HEK293 (cell line): ENCODE results near the gene KRTAP10-5.

Experiments
- KLF16 ChIP-seq: fragments of 450-650 bp; formaldehyde crosslinking; IDR thresholded peaks from 2 replicates; pipeline ENCODE4 v1.5.1; 2017; ENCODE audit warnings: missing biosample characterization, missing genetic modification characterization
- ZBTB17 ChIP-seq: fragments of 450-650 bp; formaldehyde crosslinking; IDR thresholded peaks from 2 replicates; pipeline ENCODE4 v1.5.1; 2016; ENCODE audit warnings: missing biosample characterization, missing genetic modification characterization
- ZBTB6 ChIP-seq: fragments of 450-650 bp; formaldehyde crosslinking; IDR thresholded peaks from 2 replicates; pipeline ENCODE4 v1.5.1; 2017; ENCODE audit warnings: missing biosample characterization, missing genetic modification characterization
- ZNF571 ChIP-seq: fragments of 450-650 bp; formaldehyde crosslinking; IDR thresholded peaks from 2 replicates; pipeline ENCODE4 v1.5.0; 2017; ENCODE audit warnings: missing biosample characterization, missing genetic modification characterization
- ZNF768 ChIP-seq: fragments of 450-650 bp; formaldehyde crosslinking; IDR thresholded peaks from 2 replicates; pipeline ENCODE4 v1.5.1; 2018; ENCODE audit warnings: missing biosample characterization, mild to moderate bottlenecking, missing genetic modification characterization
- ZSCAN23 ChIP-seq: fragments of 450-650 bp; formaldehyde crosslinking; IDR thresholded peaks from 2 replicates; pipeline ENCODE4 v1.5.1; 2016; ENCODE audit warnings: missing biosample characterization, missing genetic modification characterization
- TF ChIP-seq, protein P1 (sequence below): fragments of 450-650 bp; formaldehyde crosslinking; IDR thresholded peaks from 2 replicates; pipeline ENCODE4 v1.5.1; 2016; ENCODE audit warnings: missing biosample characterization, missing genetic modification characterization
- TF ChIP-seq, protein P2 (sequence below): fragments of 450-650 bp; formaldehyde crosslinking; IDR thresholded peaks from 2 replicates; pipeline ENCODE4 v1.5.1; 2016; ENCODE audit warnings: missing biosample characterization, missing genetic modification characterization

DNA sequence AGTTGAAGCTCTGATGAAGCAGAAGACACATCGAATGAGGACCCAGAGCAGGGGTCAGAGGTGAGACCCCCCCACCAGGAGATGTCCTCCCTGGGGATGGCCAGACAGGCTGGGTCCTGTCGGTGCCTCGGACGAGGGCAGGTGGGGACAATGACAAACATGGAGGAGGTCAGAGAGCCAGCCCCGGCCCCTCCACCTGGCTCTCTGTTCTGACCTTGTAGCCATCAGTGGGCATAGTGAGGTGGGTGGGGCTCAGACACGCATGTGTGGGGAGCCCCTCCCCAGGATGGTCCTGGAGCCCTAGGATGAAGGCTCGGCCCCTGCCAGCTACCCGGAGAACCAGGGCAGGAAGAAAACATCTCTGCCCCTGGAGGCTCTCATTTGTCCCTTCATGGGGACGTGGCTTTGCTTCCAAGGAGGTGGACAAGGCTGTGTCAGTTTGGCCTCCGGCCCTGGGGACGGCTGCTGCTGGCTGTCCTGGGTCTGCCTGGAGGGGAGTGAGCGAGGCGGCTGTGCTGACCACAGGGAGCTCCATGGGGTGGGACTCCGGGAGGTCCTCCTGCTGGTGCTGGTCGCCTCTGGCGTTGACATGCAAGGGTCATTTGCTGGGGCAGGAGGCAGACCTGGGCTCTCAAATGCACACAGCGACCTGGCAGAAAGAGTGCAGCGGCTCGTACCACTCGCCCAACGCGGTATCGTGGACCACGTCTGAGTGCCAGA lies 9.3 kb upstream of the KRTAP10-5 start:
- TF ChIP-seq, protein P1, sequence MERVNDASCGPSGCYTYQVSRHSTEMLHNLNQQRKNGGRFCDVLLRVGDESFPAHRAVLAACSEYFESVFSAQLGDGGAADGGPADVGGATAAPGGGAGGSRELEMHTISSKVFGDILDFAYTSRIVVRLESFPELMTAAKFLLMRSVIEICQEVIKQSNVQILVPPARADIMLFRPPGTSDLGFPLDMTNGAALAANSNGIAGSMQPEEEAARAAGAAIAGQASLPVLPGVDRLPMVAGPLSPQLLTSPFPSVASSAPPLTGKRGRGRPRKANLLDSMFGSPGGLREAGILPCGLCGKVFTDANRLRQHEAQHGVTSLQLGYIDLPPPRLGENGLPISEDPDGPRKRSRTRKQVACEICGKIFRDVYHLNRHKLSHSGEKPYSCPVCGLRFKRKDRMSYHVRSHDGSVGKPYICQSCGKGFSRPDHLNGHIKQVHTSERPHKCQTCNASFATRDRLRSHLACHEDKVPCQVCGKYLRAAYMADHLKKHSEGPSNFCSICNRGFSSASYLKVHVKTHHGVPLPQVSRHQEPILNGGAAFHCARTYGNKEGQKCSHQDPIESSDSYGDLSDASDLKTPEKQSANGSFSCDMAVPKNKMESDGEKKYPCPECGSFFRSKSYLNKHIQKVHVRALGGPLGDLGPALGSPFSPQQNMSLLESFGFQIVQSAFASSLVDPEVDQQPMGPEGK, result no peak
- no peak for TF ChIP-seq KLF16
- TF ChIP-seq, protein P2, sequence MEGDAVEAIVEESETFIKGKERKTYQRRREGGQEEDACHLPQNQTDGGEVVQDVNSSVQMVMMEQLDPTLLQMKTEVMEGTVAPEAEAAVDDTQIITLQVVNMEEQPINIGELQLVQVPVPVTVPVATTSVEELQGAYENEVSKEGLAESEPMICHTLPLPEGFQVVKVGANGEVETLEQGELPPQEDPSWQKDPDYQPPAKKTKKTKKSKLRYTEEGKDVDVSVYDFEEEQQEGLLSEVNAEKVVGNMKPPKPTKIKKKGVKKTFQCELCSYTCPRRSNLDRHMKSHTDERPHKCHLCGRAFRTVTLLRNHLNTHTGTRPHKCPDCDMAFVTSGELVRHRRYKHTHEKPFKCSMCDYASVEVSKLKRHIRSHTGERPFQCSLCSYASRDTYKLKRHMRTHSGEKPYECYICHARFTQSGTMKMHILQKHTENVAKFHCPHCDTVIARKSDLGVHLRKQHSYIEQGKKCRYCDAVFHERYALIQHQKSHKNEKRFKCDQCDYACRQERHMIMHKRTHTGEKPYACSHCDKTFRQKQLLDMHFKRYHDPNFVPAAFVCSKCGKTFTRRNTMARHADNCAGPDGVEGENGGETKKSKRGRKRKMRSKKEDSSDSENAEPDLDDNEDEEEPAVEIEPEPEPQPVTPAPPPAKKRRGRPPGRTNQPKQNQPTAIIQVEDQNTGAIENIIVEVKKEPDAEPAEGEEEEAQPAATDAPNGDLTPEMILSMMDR, result no peak
- no peak for TF ChIP-seq ZBTB17 (tag by site-specific recombination)
- no peak for TF ChIP-seq ZSCAN23
- no peak for TF ChIP-seq ZBTB6 (tag by site-specific recombination)
- TF ChIP-seq ZNF571, result no peak
- no peak for TF ChIP-seq ZNF768 (tag by site-specific recombination)
